LNCAP (cell line): Measurements from ENCODE around the gene ZSCAN22.

Experiments
- TF ChIP-seq, protein P1 (sequence below): fragments of 450-650 bp; IDR thresholded peaks from 2 replicates; pipeline ENCODE4 v1.5.1; 2017; ENCODE audit warnings: mild to moderate bottlenecking

Gene ZSCAN22

DNA sequence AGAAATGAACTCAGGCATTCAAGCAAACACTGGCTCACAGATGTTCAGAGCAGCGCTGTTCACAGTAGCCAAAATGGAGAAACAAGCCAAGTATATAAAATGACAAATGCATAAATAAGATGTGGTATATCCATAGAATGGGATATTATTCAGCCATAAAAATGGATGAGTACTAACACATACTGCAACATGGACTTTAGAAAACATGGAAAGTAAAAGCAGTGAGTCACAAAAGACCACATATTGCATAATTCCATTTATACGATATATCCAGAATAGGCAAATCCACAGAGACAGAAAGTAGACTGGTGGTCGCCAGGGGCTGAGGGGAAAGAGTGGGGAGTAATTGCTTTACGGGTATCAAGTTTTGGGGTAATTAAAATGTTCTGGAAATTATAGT lies 47.4 kb downstream of the ZSCAN22 start:
- TF ChIP-seq, protein P1, sequence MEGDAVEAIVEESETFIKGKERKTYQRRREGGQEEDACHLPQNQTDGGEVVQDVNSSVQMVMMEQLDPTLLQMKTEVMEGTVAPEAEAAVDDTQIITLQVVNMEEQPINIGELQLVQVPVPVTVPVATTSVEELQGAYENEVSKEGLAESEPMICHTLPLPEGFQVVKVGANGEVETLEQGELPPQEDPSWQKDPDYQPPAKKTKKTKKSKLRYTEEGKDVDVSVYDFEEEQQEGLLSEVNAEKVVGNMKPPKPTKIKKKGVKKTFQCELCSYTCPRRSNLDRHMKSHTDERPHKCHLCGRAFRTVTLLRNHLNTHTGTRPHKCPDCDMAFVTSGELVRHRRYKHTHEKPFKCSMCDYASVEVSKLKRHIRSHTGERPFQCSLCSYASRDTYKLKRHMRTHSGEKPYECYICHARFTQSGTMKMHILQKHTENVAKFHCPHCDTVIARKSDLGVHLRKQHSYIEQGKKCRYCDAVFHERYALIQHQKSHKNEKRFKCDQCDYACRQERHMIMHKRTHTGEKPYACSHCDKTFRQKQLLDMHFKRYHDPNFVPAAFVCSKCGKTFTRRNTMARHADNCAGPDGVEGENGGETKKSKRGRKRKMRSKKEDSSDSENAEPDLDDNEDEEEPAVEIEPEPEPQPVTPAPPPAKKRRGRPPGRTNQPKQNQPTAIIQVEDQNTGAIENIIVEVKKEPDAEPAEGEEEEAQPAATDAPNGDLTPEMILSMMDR = no peak

DNA sequence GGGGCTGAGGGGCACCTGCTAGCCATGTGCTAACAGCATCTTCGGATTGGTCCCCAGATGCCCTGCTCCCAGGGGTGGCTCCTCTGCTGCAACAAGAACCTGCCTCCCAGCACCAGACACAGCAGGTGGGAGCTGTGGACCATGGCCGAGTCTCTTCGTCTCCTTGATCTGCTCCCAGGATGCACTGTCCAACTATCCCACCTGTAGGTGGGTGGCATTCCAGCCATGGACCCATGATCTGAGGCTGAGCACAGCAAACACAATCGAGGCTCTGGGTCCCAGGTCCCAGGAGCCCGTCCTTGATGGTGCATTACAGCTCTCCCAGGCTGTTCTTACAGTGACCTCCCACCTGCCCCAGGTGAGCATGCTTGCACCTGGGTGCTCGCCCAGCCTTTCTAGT lies 52.5 kb downstream of the ZSCAN22 start:
- TF ChIP-seq, protein P1 = no peak

DNA sequence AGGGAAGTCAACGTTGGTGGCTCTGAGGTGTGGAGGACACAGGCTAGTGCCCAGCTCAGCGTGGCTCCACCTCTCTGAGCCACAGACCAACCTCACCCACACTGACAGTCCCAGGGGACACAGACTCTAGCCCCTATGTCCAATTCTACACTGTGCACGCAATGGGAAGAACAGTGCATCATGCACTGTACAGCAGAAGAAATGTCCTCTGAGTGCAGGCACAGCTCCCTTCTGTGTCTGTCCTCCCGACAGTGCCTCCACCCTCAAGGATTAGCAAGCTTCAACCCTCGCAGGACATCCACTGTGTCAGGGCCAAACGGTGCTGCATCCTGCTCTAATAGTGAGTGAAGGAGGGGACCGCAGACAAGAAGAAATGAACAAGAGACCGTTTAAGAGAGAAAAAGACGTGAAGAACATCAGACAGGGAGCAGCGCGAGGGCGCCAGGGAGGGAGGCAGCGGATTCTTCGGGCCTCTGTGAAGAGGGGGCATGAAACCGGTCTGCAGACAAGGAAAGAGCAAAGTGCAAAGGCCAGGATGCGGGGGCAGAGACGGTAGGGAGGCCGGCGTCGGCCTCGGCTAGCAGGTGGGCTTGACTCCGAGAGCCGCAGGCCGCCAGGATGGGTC lies 53.4 kb downstream of the ZSCAN22 start:
- TF ChIP-seq, protein P1 = no peak

DNA sequence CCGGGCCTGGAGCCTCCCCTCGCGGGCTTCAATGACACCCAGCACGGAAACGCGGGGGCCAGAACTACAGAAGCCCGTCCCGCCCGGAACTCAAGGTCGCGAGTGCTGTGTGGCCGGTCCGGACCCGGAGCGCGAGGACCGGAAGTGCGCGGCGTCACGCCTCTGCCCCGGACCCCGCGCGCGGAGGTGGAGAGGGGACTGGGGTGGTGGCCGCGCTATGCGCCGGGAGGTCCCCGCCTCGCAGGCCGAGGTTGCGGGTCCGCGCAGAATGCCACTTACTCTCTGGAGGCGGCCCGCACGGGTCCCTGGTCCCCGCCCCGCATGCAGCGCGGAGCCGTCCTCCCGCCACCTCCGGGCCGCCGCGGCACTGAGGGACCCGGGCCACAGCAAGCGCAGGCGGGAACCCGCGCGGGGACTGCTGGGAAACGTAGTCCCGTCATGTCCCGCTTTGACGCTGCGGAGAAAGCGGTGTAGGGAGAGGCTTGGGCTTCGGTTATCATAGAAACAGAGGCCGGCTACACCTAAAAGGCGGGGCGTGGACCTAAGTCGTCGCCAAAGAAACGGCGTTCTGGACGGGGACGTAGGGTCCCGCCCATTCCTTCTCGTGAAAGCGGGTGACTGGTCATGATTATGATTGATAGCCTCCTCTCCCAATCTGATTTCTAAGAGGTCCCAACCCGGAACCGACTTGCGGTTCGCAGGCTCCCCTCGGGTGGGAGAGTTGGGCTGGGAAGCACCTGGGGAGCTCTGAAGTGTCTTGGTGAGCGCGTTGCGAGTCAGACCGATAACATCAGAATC lies 54.1 kb downstream of the ZSCAN22 start, which contains the start of gene ZNF837:
Gene ZNF837 (minus strand): TSS at position 369 of the 798 bp plus-strand sequence. CDS start 11,698 bp downstream, outside the sequence.
- TF ChIP-seq, protein P1 = no peak

DNA sequence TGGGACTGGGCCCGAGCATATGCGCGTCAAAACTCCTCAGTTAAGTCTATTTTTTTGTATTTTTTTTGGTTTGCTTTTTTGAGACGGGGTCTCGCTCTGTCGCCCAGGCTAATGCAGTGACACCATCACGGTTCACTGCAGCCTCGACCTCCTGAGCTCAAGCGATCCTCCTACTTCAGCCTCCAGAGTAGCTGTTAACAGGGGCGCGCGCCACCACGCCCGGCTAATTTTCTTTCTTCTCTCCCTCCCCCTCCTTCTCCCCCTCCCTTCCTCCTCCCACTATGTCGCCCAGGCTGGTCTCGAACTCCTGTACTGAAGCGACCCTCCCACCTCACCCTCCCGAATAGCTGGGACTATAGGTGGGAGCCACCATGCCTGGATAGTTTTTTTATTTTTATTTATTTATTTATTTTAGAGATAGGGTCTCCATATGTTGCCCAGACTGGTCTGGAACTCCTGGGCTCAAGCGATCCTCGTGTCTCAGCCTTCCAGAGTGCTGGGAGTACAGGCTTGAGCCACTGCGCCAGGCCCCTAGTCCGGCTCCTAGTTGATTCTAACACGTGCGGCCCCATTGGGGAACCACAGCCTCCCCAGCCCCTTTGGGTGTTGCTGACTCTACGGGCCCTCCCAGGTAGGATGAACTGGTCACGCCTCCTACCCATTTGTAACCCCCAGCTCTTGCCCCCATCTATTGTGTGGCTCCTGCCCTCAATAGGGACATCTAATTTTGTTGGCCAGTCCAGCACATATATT lies 54.8 kb downstream of the ZSCAN22 start:
- TF ChIP-seq, protein P1 = no peak

DNA sequence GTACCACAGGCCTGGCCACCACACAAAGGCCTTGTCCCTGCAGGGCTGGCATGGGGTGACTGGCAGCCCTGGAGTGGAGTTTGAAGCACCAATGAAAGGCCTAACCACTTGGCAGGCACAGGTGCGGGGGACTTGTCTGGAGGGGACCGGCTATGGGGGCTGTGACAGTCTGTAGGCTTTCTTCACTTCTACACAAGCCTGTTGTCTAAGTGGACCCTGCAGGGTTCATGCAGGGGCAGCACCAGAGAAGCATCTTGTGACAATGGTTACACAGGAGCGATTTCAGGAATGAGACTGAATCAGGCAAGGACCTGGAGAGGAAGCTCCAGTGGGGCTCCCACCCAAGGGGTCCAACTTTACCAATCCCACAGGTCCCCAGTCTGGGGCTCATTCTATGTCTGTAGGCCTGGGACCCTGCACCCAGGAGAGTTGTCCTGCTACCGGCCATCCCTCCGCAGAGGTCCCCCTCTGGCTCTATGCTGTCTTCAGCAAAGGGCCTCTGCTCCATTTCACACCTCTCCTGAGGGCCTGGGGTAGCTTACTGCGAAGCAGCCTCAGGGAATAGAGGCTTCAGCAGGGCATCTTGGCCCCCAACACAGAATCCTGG lies 56.3 kb downstream of the ZSCAN22 start:
- TF ChIP-seq, protein P1 = no peak

DNA sequence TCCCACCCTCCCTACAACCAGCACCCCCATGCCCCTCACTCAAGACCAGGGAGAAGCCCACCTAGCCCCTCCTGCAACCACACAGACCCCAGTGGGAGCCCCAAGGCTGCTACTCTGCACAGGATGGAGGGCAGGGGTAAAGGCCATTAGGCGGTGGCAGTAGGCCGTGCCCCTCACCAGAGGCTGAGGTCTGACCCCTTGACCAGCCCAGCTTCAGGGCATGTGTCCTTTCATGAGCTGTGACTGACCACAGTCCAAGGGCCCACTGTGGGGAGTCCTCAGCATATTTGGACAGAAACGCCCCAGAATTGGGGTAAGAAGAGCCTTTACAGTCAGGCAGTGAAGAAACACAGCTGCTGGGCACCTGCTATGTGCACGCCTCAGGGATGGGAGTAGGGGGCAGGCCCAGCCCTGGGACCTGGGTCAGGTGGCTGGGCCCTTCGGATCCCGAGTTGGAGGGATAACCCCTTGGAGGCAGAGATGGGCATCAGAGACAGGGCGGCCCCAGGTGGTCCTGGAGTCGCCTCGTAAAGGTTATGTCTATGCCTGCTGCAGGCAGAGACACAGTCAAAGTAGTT lies 58.6 kb downstream of the ZSCAN22 start:
- TF ChIP-seq, protein P1 = no peak
